ENCODE results near the gene PTPRA.

Gene PTPRA

GRCh38 chr20:2955257-2955970 lies 82.1 kb downstream of the PTPRA start:
- no peak for DNase-seq (ENCODE audit: low spot score)
- no peak for TF ChIP-seq CTCF (conservative IDR thresholded peaks at IDR 0.05; ENCODE audit: low read depth)
- H3K27ac ChIP-seq, result no peak overlapping the region
- POLR2A ChIA-PET (ENCODE audit: low non-redundant PET), result no interaction called here
- CTCF ChIA-PET, result interaction anchor here (0.6 kb wide), 1 partner anchor 101 kb away, joined by 3 read pairs; no protein-coding TSS in a partner anchor

GRCh38 chr20:2956480-2956879 lies 83.2 kb downstream of the PTPRA start:
- ChIA-PET POLR2A (ENCODE audit: low non-redundant PET) (no interaction called here), CTCF (interaction anchor here (0.7 kb wide), 1 partner anchor 266 kb away, joined by 3 read pairs; no protein-coding TSS in a partner anchor)
- TF ChIP-seq CTCF (conservative IDR thresholded peaks at IDR 0.05; ENCODE audit: low read depth), result no peak
- no peak for DNase-seq (ENCODE audit: low spot score)
- H3K27ac ChIP-seq, result no peak overlapping the region

GRCh38 chr20:2967841-2968240 lies 94.6 kb downstream of the PTPRA start:
- peak; percentile 24 for DNase-seq (ENCODE audit: low spot score)
- TF ChIP-seq CTCF (conservative IDR thresholded peaks at IDR 0.05; ENCODE audit: low read depth), result no peak
- H3K27ac ChIP-seq, result no peak overlapping the region
- CTCF ChIA-PET, result no interaction called here
- POLR2A ChIA-PET (ENCODE audit: low non-redundant PET), result no interaction called here

GRCh38 chr20:2972126-2972525 lies 98.8 kb downstream of the PTPRA start:
- DNase-seq (ENCODE audit: low spot score), result no peak
- H3K27ac ChIP-seq, result no peak overlapping the region
- POLR2A ChIA-PET (ENCODE audit: low non-redundant PET), result no interaction called here
- CTCF ChIA-PET, result interaction anchor here (0.6 kb wide), 1 partner anchor 345 kb away, joined by 4 read pairs; no protein-coding TSS in a partner anchor
- TF ChIP-seq CTCF (conservative IDR thresholded peaks at IDR 0.05; ENCODE audit: low read depth), result no peak

GRCh38 chr20:2973574-2973973 lies 100.3 kb downstream of the PTPRA start:
- no peak overlapping the region for H3K27ac ChIP-seq
- no peak for DNase-seq (ENCODE audit: low spot score)
- ChIA-PET CTCF (no interaction called here), POLR2A (ENCODE audit: low non-redundant PET) (no interaction called here)
- TF ChIP-seq CTCF (conservative IDR thresholded peaks at IDR 0.05; ENCODE audit: low read depth), result no peak

GRCh38 chr20:2978519-2978918 lies 105.2 kb downstream of the PTPRA start:
- TF ChIP-seq CTCF (conservative IDR thresholded peaks at IDR 0.05; ENCODE audit: low read depth), result no peak
- no peak overlapping the region for H3K27ac ChIP-seq
- ChIA-PET POLR2A (ENCODE audit: low non-redundant PET) (no interaction called here), CTCF (no interaction called here)
- no peak for DNase-seq (ENCODE audit: low spot score)

Data from RWPE1 (cell line).